ENCODE measurements around the gene FLAD1. TPM values are rescaled to one million over a fixed set of nuclear protein-coding genes. Genes with fewer than 3 reads are reported as not detected.

Gene FLAD1
- total RNA-seq, 4 donors from 2014 or later: 21.5 to 30.9 (median 29.5) TPM

- TF ChIP-seq POLR2A (IDR thresholded peaks at IDR 0.05): peak in 1 of 4 donors; percentile 36
- peak in 1 of 6 experiments; percentile 5 for TF ChIP-seq CTCF (IDR thresholded peaks at IDR 0.05)
- H3K4me3 ChIP-seq: peak within 1 kb of the TSS; percentile 77 to 96 (median 86)
- peak within 1 kb of the TSS; percentile 97 to 99 (median 98) for H3K27ac ChIP-seq
- H3K4me1 ChIP-seq: peaks cover 51 to 69% (median 61%) of the 10 kb centered on the region in 3 donors
- no peaks in the 10 kb centered on the region for H3K9me3 ChIP-seq
- no peak for DNase-seq
- intact Hi-C loops (cut with DNase I): no loop called here
- H3K36me3 ChIP-seq: peaks cover 0 to 7% (median 0%) of the 10 kb centered on the region in 3 donors
- H3K27me3 ChIP-seq: no peaks in the 10 kb centered on the region
- 0% methylated on average over 6 to 11 of the region's 35 CpGs for WGBS, 2 donors
These were observed 19.5 kb downstream of the FLAD1 start, which contains the start of gene ZBTB7B for GRCh38 chr1:155002464-155003226. TSS of gene ZBTB7B (plus strand) at chr1:155002802. CDS start at chr1:155014661, 11,859 bp downstream.

GRCh38 chr1:155003227-155003765 is 20.2 kb downstream of the FLAD1 start:
- DNase-seq: no peak
- intact Hi-C loops (cut with DNase I): no loop called here
- peaks cover 0 to 7% (median 0%) of the 10 kb centered on the region in 3 donors for H3K36me3 ChIP-seq
- H3K27me3 ChIP-seq: no peaks in the 10 kb centered on the region
- peaks cover 54 to 69% (median 61%) of the 10 kb centered on the region in 3 donors for H3K4me1 ChIP-seq
- peak overlapping the region; percentile 97 to 99 (median 98) for H3K27ac ChIP-seq
- TF ChIP-seq POLR2A (IDR thresholded peaks at IDR 0.05): no peak
- TF ChIP-seq CTCF (IDR thresholded peaks at IDR 0.05): no peak
- H3K9me3 ChIP-seq: no peaks in the 10 kb centered on the region
- H3K4me3 ChIP-seq: peak overlapping the region; percentile 77 to 96 (median 86)
- 0 to 1% methylated on average over 14 to 19 of the region's 37 CpGs for WGBS, 2 donors

GRCh38 chr1:155003766-155004351 is 20.7 kb downstream of the FLAD1 start:
- peak overlapping the region; percentile 77 to 96 (median 86) for H3K4me3 ChIP-seq
- intact Hi-C loops (cut with DNase I): no loop called here
- peaks cover 0 to 7% (median 0%) of the 10 kb centered on the region in 3 donors for H3K36me3 ChIP-seq
- H3K27me3 ChIP-seq: no peaks in the 10 kb centered on the region
- H3K27ac ChIP-seq: peak overlapping the region; percentile 97 to 99 (median 98)
- 5% methylated on average over 3 of the region's 34 CpGs; no CpG with 5 or more reads in 1 of the 2 donors for WGBS, 2 donors
- DNase-seq: no peak
- H3K4me1 ChIP-seq: peaks cover 52 to 69% (median 57%) of the 10 kb centered on the region in 3 donors
- TF ChIP-seq POLR2A (IDR thresholded peaks at IDR 0.05) (peak in 1 of 4 donors; percentile 15), CTCF (IDR thresholded peaks at IDR 0.05) (no peak)
- H3K9me3 ChIP-seq: no peaks in the 10 kb centered on the region

- no peak for DNase-seq
- Histone ChIP-seq H3K36me3 (peaks cover 0 to 12% (median 0%) of the 10 kb centered on the region in 3 donors), H3K27ac (peak overlapping the region; percentile 97 to 99 (median 98)), H3K4me3 (peak overlapping the region; percentile 77 to 96 (median 86)), H3K27me3 (no peaks in the 10 kb centered on the region), H3K4me1 (peaks cover 47 to 69% (median 55%) of the 10 kb centered on the region in 3 donors), H3K9me3 (no peaks in the 10 kb centered on the region)
- intact Hi-C loops (cut with DNase I): no loop called here
- TF ChIP-seq POLR2A (IDR thresholded peaks at IDR 0.05) (no peak), CTCF (IDR thresholded peaks at IDR 0.05) (no peak)
- WGBS, 2 donors: 10 to 30% methylated on average over 2 to 4 of the region's 5 CpGs
These were observed 21.4 kb downstream of the FLAD1 start for GRCh38 chr1:155004352-155005075.
